Measurements from ENCODE around the gene SLC52A3. TPM values are rescaled to one million over a fixed set of nuclear protein-coding genes. Genes with fewer than 3 reads are reported as not detected.
A peak's percentile ranks its signal among the peaks of the same experiment; 100 is the strongest.

The SLC52A3 gene
- total and polyA plus RNA-seq, 2 of the 13 experiments (the other 11 are each of a cell fraction or from before 2014, with no cell fraction given), result 0.03 TPM; not detected in 1

DNA sequence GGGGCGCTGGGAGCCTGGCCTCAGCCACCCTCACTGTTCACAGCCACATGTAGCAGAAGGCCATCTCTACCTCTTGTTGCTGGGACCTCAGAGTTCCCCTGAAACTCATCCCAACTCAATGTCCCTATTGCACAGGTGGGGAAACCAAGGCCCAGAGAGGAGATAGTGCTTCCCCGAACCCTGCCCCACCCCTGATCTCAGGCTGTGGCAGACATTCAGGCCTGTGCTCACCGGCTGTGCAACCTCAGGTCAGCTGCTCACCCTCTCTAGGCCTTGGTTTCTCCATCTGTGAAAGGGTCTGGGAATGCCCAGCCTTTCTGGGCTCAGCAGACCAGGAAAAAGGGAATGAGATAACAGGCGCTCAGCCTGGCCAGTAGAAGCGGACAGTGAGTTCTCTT is 6.4 kb upstream of the SLC52A3 start:
- TF ChIP-seq NR2F2 (IDR thresholded peaks at IDR 0.05; ENCODE audit: borderline replicate concordance, low read depth) (no peak), ZNF768 (CRISPR knock-in tag; IDR thresholded peaks at IDR 0.05) (peak; percentile 58; the same call in 1 of the 2 replicates)
- TF ChIP-seq, protein P1, sequence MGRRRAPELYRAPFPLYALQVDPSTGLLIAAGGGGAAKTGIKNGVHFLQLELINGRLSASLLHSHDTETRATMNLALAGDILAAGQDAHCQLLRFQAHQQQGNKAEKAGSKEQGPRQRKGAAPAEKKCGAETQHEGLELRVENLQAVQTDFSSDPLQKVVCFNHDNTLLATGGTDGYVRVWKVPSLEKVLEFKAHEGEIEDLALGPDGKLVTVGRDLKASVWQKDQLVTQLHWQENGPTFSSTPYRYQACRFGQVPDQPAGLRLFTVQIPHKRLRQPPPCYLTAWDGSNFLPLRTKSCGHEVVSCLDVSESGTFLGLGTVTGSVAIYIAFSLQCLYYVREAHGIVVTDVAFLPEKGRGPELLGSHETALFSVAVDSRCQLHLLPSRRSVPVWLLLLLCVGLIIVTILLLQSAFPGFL (CRISPR knock-in tag; IDR thresholded peaks at IDR 0.05), result no peak
- ATAC-seq (no peak; the same call in 2 of the 3 replicates), DNase-seq (ENCODE audit: low spot score) (no peak), FAIRE-seq (no peak)
- no peak overlapping the region for H3K4me3 ChIP-seq (replicated peaks in 1 of 3; ENCODE audit: insufficient read depth in 1 of 3, low read depth in 2 of 3, low read length in 3 of 3)
- no peak overlapping the region for H3K4me2 ChIP-seq (ENCODE audit: low read depth, low read length)
- no peaks in the 10 kb centered on the region for H3K4me1 ChIP-seq (ENCODE audit: insufficient read depth, low read length)
- H3K36me3 ChIP-seq (replicated peaks in 1 of 2; ENCODE audit: control insufficient read depth in 1 of 2, insufficient read depth in 2 of 2, low read length in 2 of 2), result no peaks in the 10 kb centered on the region
- in situ Hi-C loops (cut with HindIII; ENCODE audit: extremely low pct_ligation_motif_present, low pct_unique_long_range_greater_than_20kb), result no loop called here
- intact Hi-C loops (cut with micrococcal nuclease; ENCODE audit: unreplicated experiment), result no loop called here
- no peak overlapping the region for H2AFZ ChIP-seq (ENCODE audit: low read length)
- no peaks in the 10 kb centered on the region for H4K20me1 ChIP-seq (ENCODE audit: insufficient read depth, low read length)
- 0% methylated on average over 3 of the region's 5 CpGs for WGBS (ENCODE audit: low lambda C conversion rate)
- BruUV-seq (replicated peaks), result no TSS peak
- H3K9ac ChIP-seq (ENCODE audit: insufficient read depth, low read depth, low read length), result no peak overlapping the region
- ChIA-PET POLR2A (no interaction called here), CTCF (ENCODE audit: low intra/inter-chr PET ratio, low total read pairs) (no interaction called here)
- H3K27ac ChIP-seq (ENCODE audit: extremely low read length, insufficient read depth, low read length), result no peak overlapping the region
- H3K9me3 ChIP-seq (ENCODE audit: low read length), result no peaks in the 10 kb centered on the region
- no peaks in the 10 kb centered on the region for H3K79me2 ChIP-seq (ENCODE audit: insufficient read depth, low read length)
- H3K27me3 ChIP-seq (ENCODE audit: control insufficient read depth in 1 of 2, insufficient read depth in 2 of 2, low read length in 2 of 2), result peaks cover 4 to 59% of the 10 kb centered on the region in 2 experiments; a peak in 4 of 5 replicates

DNA sequence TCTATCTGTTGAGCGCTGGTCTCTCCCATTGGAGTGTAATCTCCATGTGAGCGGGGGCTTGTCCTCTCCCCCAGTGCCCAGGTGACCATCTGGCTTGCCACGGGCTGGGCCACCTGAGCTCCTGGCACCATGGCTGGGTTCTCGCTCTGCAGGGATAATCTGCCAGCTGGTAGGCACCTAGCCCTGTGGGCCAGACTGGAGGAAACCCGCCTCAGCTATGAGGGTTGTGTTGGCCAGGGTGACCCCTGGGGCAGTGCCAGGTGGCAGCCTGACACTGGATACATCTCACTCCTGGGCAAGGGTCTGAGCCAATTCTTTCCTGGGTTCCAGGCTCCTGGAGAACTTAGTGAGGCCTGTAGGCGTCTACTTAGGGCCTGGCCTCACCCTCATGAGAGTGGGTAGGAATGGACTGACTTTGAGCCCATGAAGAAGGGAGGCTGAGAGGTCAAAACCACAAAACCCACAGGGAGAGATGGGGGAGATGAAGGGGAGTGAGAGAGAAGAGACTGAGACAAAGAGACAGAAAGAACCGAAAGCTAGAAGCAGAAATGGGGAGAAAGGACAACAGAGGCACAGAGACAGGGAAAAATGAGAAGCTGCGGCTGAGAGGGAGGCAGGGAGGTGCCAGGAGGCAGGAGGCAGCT is 5.8 kb upstream of the SLC52A3 start:
- Histone ChIP-seq H3K9ac (ENCODE audit: insufficient read depth, low read depth, low read length) (no peak overlapping the region), H3K79me2 (ENCODE audit: insufficient read depth, low read length) (no peaks in the 10 kb centered on the region), H3K27ac (ENCODE audit: extremely low read length, insufficient read depth, low read length) (no peak overlapping the region), H3K4me3 (replicated peaks in 1 of 3; ENCODE audit: insufficient read depth in 1 of 3, low read depth in 2 of 3, low read length in 3 of 3) (no peak overlapping the region), H4K20me1 (ENCODE audit: insufficient read depth, low read length) (no peaks in the 10 kb centered on the region), H2AFZ (ENCODE audit: low read length) (no peak overlapping the region), H3K4me1 (ENCODE audit: insufficient read depth, low read length) (no peaks in the 10 kb centered on the region), H3K9me3 (ENCODE audit: low read length) (no peaks in the 10 kb centered on the region), H3K36me3 (replicated peaks in 1 of 2; ENCODE audit: control insufficient read depth in 1 of 2, insufficient read depth in 2 of 2, low read length in 2 of 2) (no peaks in the 10 kb centered on the region), H3K27me3 (ENCODE audit: control insufficient read depth in 1 of 2, insufficient read depth in 2 of 2, low read length in 2 of 2) (peaks cover 4 to 54% of the 10 kb centered on the region in 2 experiments; a peak in 4 of 5 replicates), H3K4me2 (ENCODE audit: low read depth, low read length) (no peak overlapping the region)
- no peak for FAIRE-seq
- BruUV-seq (replicated peaks), result no TSS peak
- in situ Hi-C loops (cut with HindIII; ENCODE audit: extremely low pct_ligation_motif_present, low pct_unique_long_range_greater_than_20kb), result no loop called here
- intact Hi-C loops (cut with micrococcal nuclease; ENCODE audit: unreplicated experiment), result no loop called here
- POLR2A ChIA-PET, result no interaction called here
- CTCF ChIA-PET (ENCODE audit: low intra/inter-chr PET ratio, low total read pairs), result no interaction called here
- no peak for DNase-seq (ENCODE audit: low spot score)
- 20% methylated on average over 8 of the region's 8 CpGs for WGBS (ENCODE audit: low lambda C conversion rate)
- no peak; the same call in 2 of the 3 replicates for ATAC-seq
- TF ChIP-seq KDM4B (CRISPR knock-in tag; IDR thresholded peaks at IDR 0.05) (no peak), ASH2L (IDR thresholded peaks at IDR 0.05; ENCODE audit: insufficient read length, low read depth, low read length) (no peak), EP300 (IDR thresholded peaks at IDR 0.05; ENCODE audit: low read depth in 2 of 2, low read length in 2 of 2) (no peak), EP300 (CRISPR knock-in tag; IDR thresholded peaks at IDR 0.05; ENCODE audit: borderline replicate concordance) (no peak), ZFP1 (CRISPR knock-in tag; IDR thresholded peaks at IDR 0.05) (no peak), ZNF883 (CRISPR knock-in tag; IDR thresholded peaks at IDR 0.05; ENCODE audit: not compliant biosample characterization) (no peak), JUNB (CRISPR knock-in tag; IDR thresholded peaks at IDR 0.05; ENCODE audit: borderline replicate concordance) (no peak), HDAC1 (CRISPR knock-in tag; IDR thresholded peaks at IDR 0.05) (no peak), ZFP36L2 (CRISPR knock-in tag; IDR thresholded peaks at IDR 0.05) (no peak), RBFOX2 (IDR thresholded peaks at IDR 0.05; ENCODE audit: low read depth, low read length) (no peak)
- TF ChIP-seq, protein P2, sequence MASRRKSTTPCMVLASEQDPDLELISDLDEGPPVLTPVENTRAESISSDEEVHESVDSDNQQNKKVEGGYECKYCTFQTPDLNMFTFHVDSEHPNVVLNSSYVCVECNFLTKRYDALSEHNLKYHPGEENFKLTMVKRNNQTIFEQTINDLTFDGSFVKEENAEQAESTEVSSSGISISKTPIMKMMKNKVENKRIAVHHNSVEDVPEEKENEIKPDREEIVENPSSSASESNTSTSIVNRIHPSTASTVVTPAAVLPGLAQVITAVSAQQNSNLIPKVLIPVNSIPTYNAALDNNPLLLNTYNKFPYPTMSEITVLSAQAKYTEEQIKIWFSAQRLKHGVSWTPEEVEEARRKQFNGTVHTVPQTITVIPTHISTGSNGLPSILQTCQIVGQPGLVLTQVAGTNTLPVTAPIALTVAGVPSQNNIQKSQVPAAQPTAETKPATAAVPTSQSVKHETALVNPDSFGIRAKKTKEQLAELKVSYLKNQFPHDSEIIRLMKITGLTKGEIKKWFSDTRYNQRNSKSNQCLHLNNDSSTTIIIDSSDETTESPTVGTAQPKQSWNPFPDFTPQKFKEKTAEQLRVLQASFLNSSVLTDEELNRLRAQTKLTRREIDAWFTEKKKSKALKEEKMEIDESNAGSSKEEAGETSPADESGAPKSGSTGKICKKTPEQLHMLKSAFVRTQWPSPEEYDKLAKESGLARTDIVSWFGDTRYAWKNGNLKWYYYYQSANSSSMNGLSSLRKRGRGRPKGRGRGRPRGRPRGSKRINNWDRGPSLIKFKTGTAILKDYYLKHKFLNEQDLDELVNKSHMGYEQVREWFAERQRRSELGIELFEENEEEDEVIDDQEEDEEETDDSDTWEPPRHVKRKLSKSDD (CRISPR knock-in tag; IDR thresholded peaks at IDR 0.05; ENCODE audit: low read depth), result no peak
